GM18951 (cell line): Measurements from ENCODE around the gene YPEL3.
A peak's percentile ranks its signal among the peaks of the same experiment; 100 is the strongest.

Experiments
- POLR2A ChIP-seq: IDR thresholded peaks from 4 replicates; pipeline ENCODE4 v1.6.1; 2011; ENCODE audit warnings: mild to moderate bottlenecking; ENCODE audit not compliant: insufficient read length, insufficient read depth; ENCODE audit errors: extremely low read depth
- in situ Hi-C: fragments of 300-500 bp; cut with MboI; formaldehyde crosslinking; loops from one replicate; pipeline ENCODE4 v1.12.0; 2022; ENCODE audit warnings: low sequenced_read_pairs, mixed read lengths, inconsistent platforms; ENCODE audit not compliant: unreplicated experiment

YPEL3 gene

DNA sequence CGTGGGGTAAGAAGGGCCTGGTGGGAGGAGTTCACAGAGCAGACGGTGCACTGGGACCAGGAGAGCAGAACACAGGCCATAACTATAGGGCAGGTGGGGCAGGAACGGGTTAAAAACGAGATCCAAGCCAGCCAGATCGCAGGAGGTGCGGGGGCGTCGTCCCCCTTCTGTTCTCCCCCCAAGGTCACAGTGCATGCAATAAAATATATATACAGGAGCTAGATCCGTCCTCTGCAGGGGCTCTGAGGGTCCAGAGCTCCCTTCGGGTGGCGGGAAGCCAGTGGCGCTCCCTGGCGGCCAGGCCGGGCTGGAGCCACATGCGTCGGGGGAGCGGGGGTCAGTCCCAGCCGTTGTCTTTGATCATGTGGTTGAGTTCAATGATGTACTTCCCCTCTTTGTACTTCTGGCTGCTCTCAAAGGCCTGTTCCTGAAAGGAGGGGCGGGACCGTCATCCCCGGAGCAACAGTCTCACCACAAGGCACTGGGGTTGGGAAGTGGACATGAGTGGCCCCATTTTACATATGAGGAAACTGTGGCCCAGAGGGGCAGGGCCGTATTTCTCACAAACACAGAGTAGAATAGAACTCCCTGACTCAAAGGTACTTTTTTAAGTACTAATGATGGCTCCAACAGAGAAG lies 3.5 kb downstream of the YPEL3 start:
- TF ChIP-seq POLR2A: no peak
- in situ Hi-C loops: no loop called here

DNA sequence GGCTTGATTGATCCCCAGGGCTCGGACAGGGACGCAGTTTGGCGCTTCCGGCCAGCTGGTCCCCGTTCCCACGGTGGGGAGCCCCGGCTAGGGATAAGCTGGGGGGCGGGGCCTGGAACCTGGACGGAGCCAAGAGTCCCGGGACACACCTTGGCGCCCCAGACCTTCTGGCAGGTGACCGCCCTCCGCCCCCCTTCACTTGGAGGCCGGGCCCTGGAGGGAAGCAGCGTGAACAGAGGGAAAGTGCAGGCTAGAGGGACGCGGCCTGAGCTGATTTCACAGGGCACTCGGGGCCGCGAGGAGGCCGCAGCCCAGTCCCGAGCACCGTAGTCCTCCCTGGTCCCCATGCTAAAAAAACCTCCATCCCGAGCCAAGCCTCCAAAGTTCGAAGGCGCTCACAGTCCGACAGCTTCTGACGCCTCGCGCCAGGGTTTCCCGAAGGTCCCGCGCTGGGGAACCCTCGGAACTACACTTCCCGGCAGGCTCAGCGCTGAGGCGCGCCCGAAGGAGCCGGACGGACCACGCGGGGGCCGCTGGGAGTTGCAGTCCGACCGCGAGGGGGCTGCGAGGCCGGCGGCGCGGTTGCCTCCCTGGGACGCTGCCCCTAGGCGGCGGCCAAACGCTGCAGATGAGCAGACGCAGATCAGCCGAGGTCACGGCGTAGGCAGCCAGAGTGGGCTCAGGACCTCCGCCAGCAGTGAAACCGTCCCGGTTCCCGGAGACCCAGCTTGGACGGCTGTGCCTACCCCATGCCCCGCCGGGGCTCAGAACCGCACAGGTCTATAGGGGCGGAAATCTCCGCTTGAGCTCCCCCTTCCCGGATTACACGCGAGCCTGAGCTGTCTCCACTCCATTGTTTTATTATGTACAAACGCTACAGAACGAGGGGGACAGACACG lies 4.3 kb downstream of the YPEL3 start, which contains the start of gene TBX6:
Gene TBX6 (minus strand): TSS at position 451 of the 899 bp plus-strand sequence. CDS start 731 bp downstream, outside the sequence.
- in situ Hi-C loops: no loop called here
- TF ChIP-seq POLR2A: peak; percentile 66

- in situ Hi-C loops: no loop called here
- no peak for TF ChIP-seq POLR2A
These were observed 5.2 kb downstream of the YPEL3 start for GRCh38 chr16:30090610-30091331.

DNA sequence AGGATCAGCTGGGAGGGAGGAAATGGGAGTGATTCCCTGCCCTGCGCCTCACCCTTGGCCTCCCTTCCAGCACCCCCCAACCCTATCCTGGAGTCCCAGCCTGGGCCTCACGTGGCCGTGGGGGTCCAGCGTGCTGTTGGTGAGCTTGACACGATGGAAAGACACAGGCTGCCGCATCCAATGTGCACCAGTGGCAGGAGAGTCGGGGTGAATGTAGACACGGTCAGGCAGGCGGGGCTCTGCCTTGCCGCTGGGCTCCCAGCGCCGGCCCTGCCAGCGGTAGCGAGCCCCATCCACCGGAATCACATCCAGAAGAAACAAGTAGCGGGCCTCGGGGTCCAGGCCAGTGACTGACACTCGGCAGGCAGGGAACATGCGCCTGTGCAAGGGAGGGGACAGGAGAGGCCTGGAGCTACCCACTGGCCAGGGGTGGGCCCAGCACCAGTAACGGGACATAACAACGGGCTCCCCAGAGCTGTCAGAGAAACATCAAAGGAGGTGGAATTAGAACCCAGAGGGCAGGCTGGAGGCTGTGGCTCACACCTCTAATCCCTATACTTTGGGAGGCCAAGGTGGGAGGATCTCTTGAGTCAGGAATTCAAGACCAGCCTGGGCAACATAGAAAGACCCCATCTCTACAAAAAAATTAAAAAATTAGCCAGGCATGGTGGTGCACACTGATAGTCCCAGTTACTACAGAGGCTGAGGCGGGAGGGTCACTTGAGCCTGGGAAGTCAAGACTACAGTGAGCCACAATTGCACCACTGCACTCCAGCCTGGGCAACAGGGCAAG lies 7.0 kb downstream of the YPEL3 start:
- no peak for TF ChIP-seq POLR2A
- in situ Hi-C loops: no loop called here

- in situ Hi-C loops: no loop called here
- no peak for TF ChIP-seq POLR2A
These were observed 7.7 kb downstream of the YPEL3 start for GRCh38 chr16:30088237-30088831.

DNA sequence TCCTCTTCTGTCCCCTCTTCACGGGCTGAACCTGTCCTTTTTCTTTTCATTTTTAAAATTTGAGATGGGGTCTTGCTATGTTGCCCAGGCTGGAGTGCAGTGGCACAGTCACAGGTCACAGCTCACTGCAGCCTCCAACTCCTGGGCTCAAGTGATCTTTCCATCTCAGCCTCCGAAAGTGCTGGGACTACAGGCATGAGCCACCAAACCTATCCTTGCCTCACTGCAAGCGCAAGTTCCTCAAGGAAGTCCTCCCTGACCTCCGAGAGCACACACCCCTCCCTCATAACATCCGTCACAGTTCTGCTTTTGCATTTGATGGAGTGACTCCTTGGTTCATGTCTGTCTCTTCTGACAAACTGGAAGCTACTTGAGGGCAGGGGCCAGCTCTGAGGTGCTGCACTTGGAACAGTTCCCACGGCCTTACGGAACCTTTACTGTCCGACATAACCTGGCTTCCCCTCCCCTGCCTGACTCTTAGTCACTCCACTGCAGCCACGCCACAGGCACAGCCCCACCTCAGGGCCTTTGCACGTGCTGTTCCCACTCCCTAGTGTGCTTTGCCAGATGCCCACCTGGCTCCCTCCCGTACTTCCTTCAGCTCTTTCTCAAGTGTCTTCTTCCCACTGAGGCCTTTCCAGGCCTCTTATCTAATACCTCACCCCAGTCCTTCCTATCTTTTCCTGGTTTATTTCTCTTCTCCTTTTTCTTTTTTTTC lies 8.7 kb downstream of the YPEL3 start:
- TF ChIP-seq POLR2A: no peak
- in situ Hi-C loops: no loop called here

- in situ Hi-C loops: no loop called here
- TF ChIP-seq POLR2A: no peak
These were observed 9.5 kb downstream of the YPEL3 start for GRCh38 chr16:30086291-30087140.

DNA sequence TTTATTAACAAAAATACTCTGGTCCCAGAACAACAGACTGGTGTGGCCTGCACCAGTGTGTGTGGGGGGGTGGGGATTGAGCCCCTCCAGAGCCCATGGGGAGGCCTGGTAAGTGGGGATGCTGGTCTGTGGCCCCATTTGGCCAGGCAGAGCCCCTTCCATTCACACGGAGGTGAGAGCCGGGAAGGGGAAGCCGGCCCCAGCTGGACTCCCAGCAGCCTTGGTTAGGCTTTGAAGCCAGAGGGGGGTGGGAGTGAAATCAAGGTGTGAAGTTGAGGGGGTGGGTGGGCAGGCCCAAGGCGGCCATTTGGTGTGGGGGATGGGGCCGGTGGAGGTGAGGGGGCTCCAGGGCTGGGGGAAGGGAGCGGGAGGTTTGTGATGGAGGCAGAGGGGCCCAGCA lies 10.2 kb downstream of the YPEL3 start:
- no peak for TF ChIP-seq POLR2A
- in situ Hi-C loops: no loop called here

GRCh38 chr16:30085247-30085646 lies 10.8 kb downstream of the YPEL3 start:
- TF ChIP-seq POLR2A: no peak
- in situ Hi-C loops: no loop called here

- TF ChIP-seq POLR2A: no peak
- in situ Hi-C loops: no loop called here
These were observed 11.2 kb downstream of the YPEL3 start for GRCh38 chr16:30084816-30085159.
